ENCODE measurements around the gene SKI.

GRCh38 chr1:2352341-2352896 is 124.3 kb downstream of the SKI start:
- TF ChIP-seq CTCF (IDR thresholded peaks at IDR 0.05; ENCODE audit: low read length) (no peak), EZH2 (IDR thresholded peaks at IDR 0.05; ENCODE audit: borderline replicate concordance, low read length) (no peak)

Measured in OCI-LY1 (cell line).